ENCODE measurements around the gene PNMT. TPM values are rescaled to one million over a fixed set of nuclear protein-coding genes. Genes with fewer than 3 reads are reported as not detected.

PNMT gene
- total and polyA plus RNA-seq, 2 of the 4 experiments (the other 2 are of a cell fraction), result not detected

DNA sequence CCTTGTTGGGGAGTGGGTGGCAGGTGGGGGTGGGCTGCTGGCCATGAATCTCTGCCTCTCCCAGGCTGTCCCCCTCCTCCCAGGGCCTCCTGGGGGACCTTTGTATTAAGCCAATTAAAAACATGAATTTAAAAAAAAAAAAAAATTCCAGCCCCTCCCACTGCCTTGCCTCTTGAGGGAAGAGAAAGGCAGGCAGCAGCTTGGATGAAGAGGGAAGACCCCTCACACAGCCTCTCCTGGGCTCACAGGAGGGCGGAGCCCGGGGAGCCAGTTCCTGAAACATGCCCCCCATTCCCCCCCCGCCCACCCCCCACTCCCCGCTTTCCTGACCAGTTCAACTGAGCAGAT lies 4.9 kb upstream of the PNMT start:
- Histone ChIP-seq H2BK5ac (ENCODE audit: low read depth, low read length, poor library complexity, severe bottlenecking) (no peak overlapping the region), H3K4me2 (ENCODE audit: low read depth, low read length) (no peak overlapping the region), H3K56ac (ENCODE audit: extremely low read depth, insufficient read depth, low read length) (no peak overlapping the region), H4K5ac (ENCODE audit: low read depth, low read length) (no peak overlapping the region), H3K18ac (ENCODE audit: low read depth, low read length) (no peak overlapping the region), H4K20me1 (ENCODE audit: insufficient read depth, low read length) (no peaks in the 10 kb centered on the region; the same call in none of the 2 replicates), H3K23ac (ENCODE audit: low read depth, low read length) (no peak overlapping the region), H3K4me1 (ENCODE audit: control insufficient read depth, insufficient read depth, low read length) (peaks cover 4% of the 10 kb centered on the region; the same call in 1 of the 2 replicates), H3K36me3 (ENCODE audit: control insufficient read depth, insufficient read depth, low read length) (peaks cover 35% of the 10 kb centered on the region), H2BK20ac (ENCODE audit: low read depth, low read length) (no peak overlapping the region), H3K79me1 (ENCODE audit: low read depth in 1 of 2, low read length in 2 of 2) (no peaks in the 10 kb centered on the region), H2AK9ac (replicated peaks; ENCODE audit: low read depth, low read length, poor library complexity) (peak overlapping the region; percentile 33), H3K9me3 (ENCODE audit: control insufficient read depth, insufficient read depth, low read length) (no peaks in the 10 kb centered on the region), H3K27ac (ENCODE audit: insufficient read depth, low read length) (no peak overlapping the region), H3K9me1 (ENCODE audit: insufficient read depth, low read length) (no peaks in the 10 kb centered on the region), H2AFZ (replicated peaks; ENCODE audit: low read length, poor library complexity) (no peak overlapping the region), H4K91ac (ENCODE audit: insufficient read depth, low read depth, low read length) (no peak overlapping the region), H3K27me3 (ENCODE audit: control insufficient read depth, insufficient read depth, low read length) (peaks cover 11% of the 10 kb centered on the region; the same call in 1 of the 2 replicates), H3K4me3 (ENCODE audit: insufficient read depth, low read depth, low read length) (no peak overlapping the region), H3K4ac (ENCODE audit: low read depth, low read length) (no peak overlapping the region), H2BK120ac (ENCODE audit: low read depth, low read length) (no peak overlapping the region), H2BK15ac (ENCODE audit: low read depth, low read length) (no peak overlapping the region), H3K9ac (ENCODE audit: low read depth, low read length) (no peak overlapping the region), H3K14ac (replicated peaks; ENCODE audit: low read depth, low read length) (no peak overlapping the region), H4K8ac (ENCODE audit: low read depth in 2 of 2, low read length in 2 of 2) (no peak overlapping the region), H2AK5ac (ENCODE audit: low read depth, low read length) (no peak overlapping the region)
- in situ Hi-C loops (cut with MboI; ENCODE audit: low sequenced_read_pairs) (no loop called here), dilution Hi-C loops (cut with HindIII; ENCODE audit: low sequenced_read_pairs, unreplicated experiment) (no loop called here), intact Hi-C loops (cut with micrococcal nuclease) (no loop called here)
- TF ChIP-seq, protein P1, sequence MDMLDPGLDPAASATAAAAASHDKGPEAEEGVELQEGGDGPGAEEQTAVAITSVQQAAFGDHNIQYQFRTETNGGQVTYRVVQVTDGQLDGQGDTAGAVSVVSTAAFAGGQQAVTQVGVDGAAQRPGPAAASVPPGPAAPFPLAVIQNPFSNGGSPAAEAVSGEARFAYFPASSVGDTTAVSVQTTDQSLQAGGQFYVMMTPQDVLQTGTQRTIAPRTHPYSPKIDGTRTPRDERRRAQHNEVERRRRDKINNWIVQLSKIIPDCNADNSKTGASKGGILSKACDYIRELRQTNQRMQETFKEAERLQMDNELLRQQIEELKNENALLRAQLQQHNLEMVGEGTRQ (IDR thresholded peaks at IDR 0.05; ENCODE audit: low read depth, low read length), result no peak
- no peak for TF ChIP-seq CHD1 (IDR thresholded peaks at IDR 0.05; ENCODE audit: low read depth, low read length)
- no peak for TF ChIP-seq RFX5 (IDR thresholded peaks at IDR 0.05; ENCODE audit: low read depth, low read length)
- no peak for TF ChIP-seq RCOR1 (IDR thresholded peaks at IDR 0.05; ENCODE audit: insufficient replicate concordance, low read length)
- TF ChIP-seq MAFK (IDR thresholded peaks at IDR 0.05; ENCODE audit: low read depth, low read length), result no peak
- no peak for TF ChIP-seq RAD21 (IDR thresholded peaks at IDR 0.05; ENCODE audit: low read length)
- no peak for TF ChIP-seq BHLHE40 (IDR thresholded peaks at IDR 0.05; ENCODE audit: low read depth, low read length)
- no peak for TF ChIP-seq NFE2L2 (IDR thresholded peaks at IDR 0.05; ENCODE audit: low read depth, low read length)
- no peak for TF ChIP-seq POLR2A (IDR thresholded peaks at IDR 0.05; ENCODE audit: low read depth, low read length)
- TF ChIP-seq, protein P2, sequence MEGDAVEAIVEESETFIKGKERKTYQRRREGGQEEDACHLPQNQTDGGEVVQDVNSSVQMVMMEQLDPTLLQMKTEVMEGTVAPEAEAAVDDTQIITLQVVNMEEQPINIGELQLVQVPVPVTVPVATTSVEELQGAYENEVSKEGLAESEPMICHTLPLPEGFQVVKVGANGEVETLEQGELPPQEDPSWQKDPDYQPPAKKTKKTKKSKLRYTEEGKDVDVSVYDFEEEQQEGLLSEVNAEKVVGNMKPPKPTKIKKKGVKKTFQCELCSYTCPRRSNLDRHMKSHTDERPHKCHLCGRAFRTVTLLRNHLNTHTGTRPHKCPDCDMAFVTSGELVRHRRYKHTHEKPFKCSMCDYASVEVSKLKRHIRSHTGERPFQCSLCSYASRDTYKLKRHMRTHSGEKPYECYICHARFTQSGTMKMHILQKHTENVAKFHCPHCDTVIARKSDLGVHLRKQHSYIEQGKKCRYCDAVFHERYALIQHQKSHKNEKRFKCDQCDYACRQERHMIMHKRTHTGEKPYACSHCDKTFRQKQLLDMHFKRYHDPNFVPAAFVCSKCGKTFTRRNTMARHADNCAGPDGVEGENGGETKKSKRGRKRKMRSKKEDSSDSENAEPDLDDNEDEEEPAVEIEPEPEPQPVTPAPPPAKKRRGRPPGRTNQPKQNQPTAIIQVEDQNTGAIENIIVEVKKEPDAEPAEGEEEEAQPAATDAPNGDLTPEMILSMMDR (conservative IDR thresholded peaks at IDR 0.05; ENCODE audit: low read depth, low read length), result no peak
- TF ChIP-seq MAZ (IDR thresholded peaks at IDR 0.05; ENCODE audit: borderline replicate concordance, low read depth, low read length), result no peak
- no peak for TF ChIP-seq MXI1 (IDR thresholded peaks at IDR 0.05; ENCODE audit: borderline replicate concordance, low read depth, low read length)
- TF ChIP-seq, protein P3, sequence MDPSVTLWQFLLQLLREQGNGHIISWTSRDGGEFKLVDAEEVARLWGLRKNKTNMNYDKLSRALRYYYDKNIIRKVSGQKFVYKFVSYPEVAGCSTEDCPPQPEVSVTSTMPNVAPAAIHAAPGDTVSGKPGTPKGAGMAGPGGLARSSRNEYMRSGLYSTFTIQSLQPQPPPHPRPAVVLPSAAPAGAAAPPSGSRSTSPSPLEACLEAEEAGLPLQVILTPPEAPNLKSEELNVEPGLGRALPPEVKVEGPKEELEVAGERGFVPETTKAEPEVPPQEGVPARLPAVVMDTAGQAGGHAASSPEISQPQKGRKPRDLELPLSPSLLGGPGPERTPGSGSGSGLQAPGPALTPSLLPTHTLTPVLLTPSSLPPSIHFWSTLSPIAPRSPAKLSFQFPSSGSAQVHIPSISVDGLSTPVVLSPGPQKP (IDR thresholded peaks at IDR 0.05; ENCODE audit: borderline replicate concordance, low read depth, low read length), result no peak
- whole genome bisulfite sequencing, 2 experiments (ENCODE audit: extremely low coverage in 2 of 2, insufficient read length in 1 of 2), result no CpG with 5 or more reads among the region's 4 CpGs
- POLR2A ChIA-PET (ENCODE audit: unreplicated experiment), result no interaction called here
- CTCF ChIA-PET, result interaction anchor here (0.6 kb wide), 1 partner anchor 621 kb away, joined by 4 read pairs; no protein-coding TSS in a partner anchor
- BruUV-seq (replicated peaks), result no TSS peak
- no peak for DNase-seq
- peak; percentile 21 for ATAC-seq (ENCODE audit: low read depth)

Measured in IMR-90 (cell line).